IPS DF 6.9 (cell line): ENCODE data around the gene KCTD3.

Experiments used
- DNase-seq: peaks from one replicate; pipeline ENCODE4 v3.0.0-alpha.2; 2013; ENCODE audit warnings: low read depth, low spot score
- H3K27ac ChIP-seq: one replicate; pipeline ENCODE4 v1.5.1; 2013; ENCODE audit warnings: low read length, control low read depth
- H3K27me3 ChIP-seq: 2 replicates; pipeline ENCODE4 v1.6.1; 2013; ENCODE audit warnings: mild to moderate bottlenecking, low read length; ENCODE audit not compliant: control insufficient read depth, insufficient read depth
- H3K36me3 ChIP-seq: 2 replicates; pipeline ENCODE4 v1.6.1; 2013; ENCODE audit warnings: low read length; ENCODE audit not compliant: control insufficient read depth, insufficient read depth
- H3K4me1 ChIP-seq: 2 replicates; pipeline ENCODE4 v1.6.1; 2013; ENCODE audit warnings: low read length; ENCODE audit not compliant: control insufficient read depth, insufficient read depth
- H3K4me3 ChIP-seq: 2 replicates; pipeline ENCODE4 v1.5.1; 2013; ENCODE audit warnings: mild to moderate bottlenecking, low read length
- H3K9me3 ChIP-seq: 2 replicates; pipeline ENCODE4 v1.6.1; 2013; ENCODE audit warnings: low read length, inconsistent platforms; ENCODE audit not compliant: control insufficient read depth, insufficient read depth
- WGBS: extraction: QIAGEN DNeasy Blood & Tissue Kit; methylation state at CpG from one replicate; pipeline ENCODE4 v1.1.7; 2013; ENCODE audit warnings: mixed read lengths, missing lambda C conversion rate; ENCODE audit not compliant: insufficient read length, insufficient coverage; 5-methylcytosine and 5-hydroxymethylcytosine counted together

Gene KCTD3

GRCh38 chr1:215589650-215590435 is 22.7 kb downstream of the KCTD3 start:
- no peak for DNase-seq
- WGBS, result no CpG with 5 or more reads among the region's 4 CpGs

GRCh38 chr1:215590779-215591491 is 23.8 kb downstream of the KCTD3 start:
- H3K4me1 ChIP-seq, result no peaks in the 10 kb centered on the region
- no peak for DNase-seq
- WGBS, result no CpG with 5 or more reads among the region's 4 CpGs
- no peak overlapping the region for H3K4me3 ChIP-seq
- no peak overlapping the region for H3K27ac ChIP-seq
- no peaks in the 10 kb centered on the region for H3K27me3 ChIP-seq
- peaks cover 3% of the 10 kb centered on the region; the same call in 1 of the 2 replicates for H3K36me3 ChIP-seq
- H3K9me3 ChIP-seq, result no peaks in the 10 kb centered on the region

More at GRCh38 chr1:215589650-215590435, 22.7 kb downstream of the KCTD3 start:
- Histone ChIP-seq H3K9me3 (no peaks in the 10 kb centered on the region), H3K27me3 (no peaks in the 10 kb centered on the region), H3K36me3 (peaks cover 3% of the 10 kb centered on the region; the same call in 1 of the 2 replicates), H3K27ac (no peak overlapping the region), H3K4me1 (no peaks in the 10 kb centered on the region), H3K4me3 (no peak overlapping the region)

GRCh38 chr1:215594640-215595039 is 27.5 kb downstream of the KCTD3 start:
- no peak overlapping the region for H3K27ac ChIP-seq
- no peak for DNase-seq
- no peaks in the 10 kb centered on the region for H3K9me3 ChIP-seq
- H3K27me3 ChIP-seq, result no peaks in the 10 kb centered on the region
- H3K36me3 ChIP-seq, result no peaks in the 10 kb centered on the region; the same call in 1 of the 2 replicates
- no peaks in the 10 kb centered on the region; the same call in 1 of the 2 replicates for H3K4me1 ChIP-seq
- WGBS, result no CpG with 5 or more reads among the region's 3 CpGs
- no peak overlapping the region for H3K4me3 ChIP-seq

GRCh38 chr1:215595231-215595630 is 28.1 kb downstream of the KCTD3 start:
- no peak for DNase-seq
- Histone ChIP-seq H3K27me3 (no peaks in the 10 kb centered on the region), H3K27ac (no peak overlapping the region), H3K4me1 (no peaks in the 10 kb centered on the region; the same call in 1 of the 2 replicates), H3K4me3 (no peak overlapping the region), H3K36me3 (no peaks in the 10 kb centered on the region; the same call in 1 of the 2 replicates), H3K9me3 (no peaks in the 10 kb centered on the region)
- WGBS, result 100% methylated on average over 1 of the region's 2 CpGs

- Histone ChIP-seq H3K36me3 (no peaks in the 10 kb centered on the region; the same call in 1 of the 2 replicates), H3K27me3 (no peaks in the 10 kb centered on the region), H3K27ac (no peak overlapping the region), H3K4me1 (no peaks in the 10 kb centered on the region; the same call in 1 of the 2 replicates), H3K4me3 (no peak overlapping the region), H3K9me3 (no peaks in the 10 kb centered on the region)
- no peak for DNase-seq
These were observed 30.9 kb downstream of the KCTD3 start for GRCh38 chr1:215597961-215598360.

GRCh38 chr1:215599418-215600074 is 32.4 kb downstream of the KCTD3 start:
- no peak for DNase-seq
- WGBS, result no CpG with 5 or more reads among the region's 3 CpGs
- no peaks in the 10 kb centered on the region; the same call in 1 of the 2 replicates for H3K36me3 ChIP-seq
- no peaks in the 10 kb centered on the region; the same call in 1 of the 2 replicates for H3K4me1 ChIP-seq
- H3K27ac ChIP-seq, result no peak overlapping the region
- no peaks in the 10 kb centered on the region for H3K9me3 ChIP-seq
- no peaks in the 10 kb centered on the region for H3K27me3 ChIP-seq
- H3K4me3 ChIP-seq, result no peak overlapping the region

GRCh38 chr1:215600258-215600792 is 33.2 kb downstream of the KCTD3 start:
- no peak for DNase-seq
- no peaks in the 10 kb centered on the region for H3K27me3 ChIP-seq
- no peak overlapping the region for H3K4me3 ChIP-seq
- H3K36me3 ChIP-seq, result no peaks in the 10 kb centered on the region; the same call in 1 of the 2 replicates
- no peak overlapping the region for H3K27ac ChIP-seq
- no peaks in the 10 kb centered on the region; the same call in 1 of the 2 replicates for H3K4me1 ChIP-seq
- no peaks in the 10 kb centered on the region for H3K9me3 ChIP-seq

GRCh38 chr1:215600867-215601266 is 33.8 kb downstream of the KCTD3 start:
- no peaks in the 10 kb centered on the region; the same call in 1 of the 2 replicates for H3K4me1 ChIP-seq
- H3K36me3 ChIP-seq, result no peaks in the 10 kb centered on the region; the same call in 1 of the 2 replicates
- WGBS, result no CpG with 5 or more reads among the region's 10 CpGs
- no peak overlapping the region for H3K27ac ChIP-seq
- DNase-seq, result no peak
- no peak overlapping the region for H3K4me3 ChIP-seq
- H3K27me3 ChIP-seq, result no peaks in the 10 kb centered on the region
- H3K9me3 ChIP-seq, result no peaks in the 10 kb centered on the region

GRCh38 chr1:215601276-215601675 is 34.2 kb downstream of the KCTD3 start:
- Histone ChIP-seq H3K27me3 (no peaks in the 10 kb centered on the region), H3K4me1 (no peaks in the 10 kb centered on the region; the same call in 1 of the 2 replicates), H3K36me3 (no peaks in the 10 kb centered on the region; the same call in 1 of the 2 replicates), H3K9me3 (no peaks in the 10 kb centered on the region), H3K4me3 (no peak overlapping the region), H3K27ac (no peak overlapping the region)
- no CpG with 5 or more reads among the region's 2 CpGs for WGBS
- DNase-seq, result no peak

- Histone ChIP-seq H3K27ac (no peak overlapping the region), H3K9me3 (no peaks in the 10 kb centered on the region), H3K4me3 (no peak overlapping the region), H3K4me1 (no peaks in the 10 kb centered on the region; the same call in 1 of the 2 replicates), H3K27me3 (no peaks in the 10 kb centered on the region), H3K36me3 (no peaks in the 10 kb centered on the region; the same call in 1 of the 2 replicates)
- no peak for DNase-seq
These were observed 36.2 kb downstream of the KCTD3 start for GRCh38 chr1:215603319-215603718.
